Kidney (tissue), 14 donors: ENCODE results near the gene CRB2. TPM values are rescaled to one million over a fixed set of nuclear protein-coding genes. Genes with fewer than 3 reads are reported as not detected.

Experiments
- DNase-seq, 5 donors: peaks; one replicate each; pipeline ENCODE4 v3.0.0-alpha.2; 2013 to 2020
- FAIRE-seq: peaks from 2 replicates; lab custom pipeline; 2012; peaks lifted over from hg19 to GRCh38; lab: Jason Lieb, UNC
- H3K27ac ChIP-seq, 2 donors: one replicate each; pipeline ENCODE4 v1.7.0; 2013; ENCODE audit warnings: low read depth in 2 of 2, low read length in 2 of 2, inconsistent platforms in 1 of 2
- H3K27me3 ChIP-seq: one replicate; pipeline ENCODE4 v1.7.1; 2013; ENCODE audit warnings: low read length, inconsistent platforms; ENCODE audit not compliant: control insufficient read depth, insufficient read depth
- H3K36me3 ChIP-seq, 3 donors: one replicate each; pipeline versions ENCODE4 v1.7.0 to v1.7.1; 2013; ENCODE audit warnings: low read length in 3 of 3, control low read depth in 1 of 3, inconsistent platforms in 1 of 3; ENCODE audit not compliant: insufficient read depth in 3 of 3, control insufficient read depth in 2 of 3
- H3K4me1 ChIP-seq, 3 donors: one replicate each; pipeline versions ENCODE4 v1.7.0 to v1.7.1; 2013; ENCODE audit warnings: low read length in 3 of 3, inconsistent platforms in 1 of 3, low read depth in 1 of 3; ENCODE audit not compliant: control insufficient read depth in 2 of 3, insufficient read depth in 2 of 3
- H3K4me3 ChIP-seq, 3 donors: one replicate each; pipeline versions ENCODE4 v1.7.0 to v1.8.1; 2013; ENCODE audit warnings: low read length in 3 of 3, control low read depth in 1 of 3, inconsistent platforms in 1 of 3
- H3K9ac ChIP-seq, 3 donors: one replicate each; pipeline versions ENCODE4 v1.7.0 to v1.7.1; 2013; ENCODE audit warnings: low read length in 3 of 3, control low read depth in 1 of 3, inconsistent platforms in 1 of 3
- H3K9me3 ChIP-seq, 3 donors: one replicate each; pipeline versions ENCODE4 v1.7.0 to v1.7.1; 2013; ENCODE audit warnings: low read length in 3 of 3, control low read depth in 1 of 3, inconsistent platforms in 1 of 3; ENCODE audit not compliant: control insufficient read depth in 2 of 3, insufficient read depth in 1 of 3
- CTCF ChIP-seq: IDR thresholded peaks from 3 replicates; pipeline ENCODE4 v1.5.1; 2012; ENCODE audit warnings: mild to moderate bottlenecking, moderate library complexity, borderline replicate concordance; ENCODE audit not compliant: insufficient read depth; ENCODE audit errors: extremely low read depth
- intact Hi-C: fragments of 100-400 bp; cut with DNase I; formaldehyde crosslinking; loops from one replicate; pipeline ENCODE4 v1.11.1; 2022
- polyA plus RNA-seq: library from polyadenylated mRNA; stranded (reverse); fragments of 350-450 nt; fragmentation: Illumina TruSeq; extraction: RNeasy Lipid Tissue Mini Kit (QIAGEN cat#74804); gene quantifications from one replicate; pipeline ENCODE4 v1.2.3, GENCODE V29; 2014; ENCODE audit warnings: low read depth, low replicate concordance; ENCODE audit not compliant: insufficient read depth
- total RNA-seq: library from RNA; stranded (reverse); fragmentation: NEBNext Ultra II Directional; extraction: Animal tissue kit (Norgen Biotek cat#: 25700); gene quantifications from one replicate; pipeline ENCODE4 v1.2.1, GENCODE V29; 2021
- donor health status: control.
- donor health status: control.
- donor health status: control.
- donor health status: control.
- donor health status: control.
- donor health status: DM: yes; HTN: yes; CAD: no.
- donor health status: Normal renal cell carcinoma (clear cell type).

The CRB2 gene
- total and polyA plus RNA-seq, 2 donors from 2014 or later = 0.88 to 8.4 TPM

- Histone ChIP-seq H3K27ac (no peak overlapping the region), H3K27me3 (no peaks in the 10 kb centered on the region), H3K4me3 (no peak overlapping the region), H3K9ac (no peak overlapping the region), H3K36me3 (no peaks in the 10 kb centered on the region), H3K9me3 (no peaks in the 10 kb centered on the region), H3K4me1 (peaks cover 0 to 6% (median 0%) of the 10 kb centered on the region in 3 donors)
- TF ChIP-seq CTCF = no peak
- intact Hi-C loops = loop anchor here (10.0 kb wide), 1 partner anchor 274 kb away; no protein-coding TSS in a partner anchor
- DNase-seq = peak in 1 of 5 donors; percentile 58
- no peak for FAIRE-seq
Observed at GRCh38 chr9:123358181-123358905, 2.3 kb downstream of the CRB2 start.

- no peak for FAIRE-seq
- H3K9ac ChIP-seq = no peak overlapping the region
- H3K27me3 ChIP-seq = no peaks in the 10 kb centered on the region
- intact Hi-C loops = loop anchor here (10.0 kb wide), 1 partner anchor 274 kb away; no protein-coding TSS in a partner anchor
- H3K4me3 ChIP-seq = no peak overlapping the region
- H3K36me3 ChIP-seq = no peaks in the 10 kb centered on the region
- TF ChIP-seq CTCF = no peak
- H3K27ac ChIP-seq = no peak overlapping the region
- H3K9me3 ChIP-seq = no peaks in the 10 kb centered on the region
- peaks cover 0 to 3% (median 0%) of the 10 kb centered on the region in 3 donors for H3K4me1 ChIP-seq
- no peak for DNase-seq
Observed at GRCh38 chr9:123359106-123359505, 3.1 kb downstream of the CRB2 start.

GRCh38 chr9:123359546-123359945 is 3.5 kb downstream of the CRB2 start:
- FAIRE-seq = no peak

More at GRCh38 chr9:123359546-123359945, 3.5 kb downstream of the CRB2 start:
- Histone ChIP-seq H3K4me1 (no peaks in the 10 kb centered on the region), H3K27ac (no peak overlapping the region), H3K9me3 (no peaks in the 10 kb centered on the region), H3K4me3 (no peak overlapping the region), H3K27me3 (no peaks in the 10 kb centered on the region), H3K36me3 (no peaks in the 10 kb centered on the region), H3K9ac (no peak overlapping the region)
- TF ChIP-seq CTCF = no peak
- intact Hi-C loops = loop anchor here (10.0 kb wide), 1 partner anchor 275 kb away; no protein-coding TSS in a partner anchor
- DNase-seq = peak in 1 of 5 donors; percentile 40
